ENCODE results near the gene EXOC5.

The EXOC5 gene

DNA sequence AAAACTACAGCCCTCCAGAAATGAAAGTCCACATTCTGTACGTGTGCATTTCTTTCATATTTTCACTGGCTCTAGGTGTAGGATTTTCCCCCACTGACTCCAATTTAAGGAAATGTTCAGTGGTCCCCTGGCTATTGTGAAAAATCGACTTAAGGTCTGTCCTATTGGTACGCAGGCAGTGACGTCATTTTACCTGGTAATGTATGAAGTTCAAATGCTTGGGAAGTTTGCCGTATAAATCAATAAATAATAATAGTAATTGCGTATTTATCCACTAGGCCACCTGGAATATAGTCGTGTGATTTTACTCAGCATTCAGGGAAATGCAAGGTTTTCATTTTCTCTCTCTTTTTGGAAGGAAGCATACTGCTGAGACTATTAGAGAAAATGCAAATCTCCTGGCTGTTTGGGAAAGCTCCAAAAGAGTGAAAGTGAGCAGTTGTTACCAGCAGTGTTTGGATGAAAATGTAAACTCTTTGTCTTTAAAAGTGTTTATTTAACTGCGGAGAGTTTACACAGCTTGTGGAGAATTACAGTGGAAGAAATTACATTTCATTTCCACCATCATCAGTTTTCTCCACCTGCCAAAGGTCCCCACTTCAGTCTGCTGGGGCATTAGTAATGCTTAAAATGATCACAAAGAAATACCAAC lies 107.0 kb downstream of the EXOC5 start:
- no peak for DNase-seq

DNA sequence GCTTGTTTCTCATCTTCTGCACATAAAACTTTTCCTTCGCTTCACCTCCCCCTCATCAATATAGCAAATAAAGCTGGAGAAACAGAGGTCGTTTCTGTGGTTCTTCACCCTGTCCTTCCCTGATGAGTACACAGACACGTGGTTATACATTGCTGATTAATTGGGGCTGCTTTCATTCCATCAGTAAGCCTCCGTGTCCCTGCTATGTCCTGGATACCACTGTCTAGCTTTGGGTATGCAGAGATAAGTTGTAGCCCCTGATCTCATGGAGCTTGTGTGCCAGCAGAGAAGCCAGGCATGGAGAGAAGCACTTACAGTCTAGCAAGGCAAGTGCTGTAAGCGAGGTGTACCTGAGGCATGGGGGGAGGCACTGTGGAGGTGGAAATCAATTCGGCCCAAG lies 108.4 kb downstream of the EXOC5 start:
- DNase-seq = no peak

DNA sequence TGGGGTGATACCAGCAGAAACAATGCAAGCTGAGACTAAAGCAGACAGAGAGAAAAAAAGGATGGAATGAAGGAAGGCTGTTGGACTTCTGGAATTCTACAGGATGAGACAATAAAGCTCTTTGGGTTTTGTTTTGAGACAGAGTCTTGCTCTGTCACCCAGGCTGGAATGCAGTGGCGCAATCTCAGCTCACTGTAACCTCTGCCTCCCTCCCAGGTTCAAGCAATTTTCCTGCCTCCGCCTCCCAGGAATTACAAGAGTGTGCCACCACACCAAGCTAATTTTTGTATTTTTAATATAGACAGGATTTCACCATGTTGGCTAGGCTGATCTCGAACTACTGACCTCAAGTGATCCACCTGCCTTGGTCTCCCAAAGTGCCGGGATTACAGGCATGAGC lies 115.4 kb downstream of the EXOC5 start:
- DNase-seq = no peak
